Vagina (tissue), 2 donors: ENCODE results near the gene GGTA1. TPM values are rescaled to one million over a fixed set of nuclear protein-coding genes. Genes with fewer than 3 reads are reported as not detected.
"Not testable (repeated sequence)": the region's sequence is repeated elsewhere in the genome, so short reads cannot be mapped to it uniquely, and the experiment has no call there.

Experiments
- DNase-seq, 2 donors: peaks; one replicate each; pipeline ENCODE4 v3.0.0-alpha.2; 2017; ENCODE audit errors: extremely low spot score in 2 of 2
- H3K27ac ChIP-seq: fragments of 200-600 bp; sonication (generic); one replicate; pipeline ENCODE4 v1.5.1; 2019
- H3K27me3 ChIP-seq: fragments of 200-600 bp; sonication (generic); one replicate; pipeline ENCODE4 v1.5.1; 2019
- H3K36me3 ChIP-seq, 2 donors: fragments of 200-600 bp; sonication (generic); one replicate each; pipeline ENCODE4 v1.5.1; 2017 to 2019
- H3K4me1 ChIP-seq: fragments of 200-600 bp; sonication (generic); one replicate; pipeline ENCODE4 v1.5.1; 2019
- H3K4me3 ChIP-seq, 2 donors: fragments of 200-600 bp; sonication (generic); 1 replicate in 1 of 2; 2 replicates in 1 of 2; pipeline ENCODE4 v1.5.1; 2016 to 2019
- H3K9me3 ChIP-seq: fragments of 200-600 bp; sonication (generic); one replicate; pipeline ENCODE4 v1.5.1; 2019
- POLR2A ChIP-seq, 2 donors: fragments of 450-650 bp; IDR thresholded peaks; one replicate each; pipeline ENCODE4 v1.6.1; 2017; ENCODE audit warnings: antibody characterized with exemption in 2 of 2, mild to moderate bottlenecking in 2 of 2, moderate library complexity in 2 of 2
- POLR2AphosphoS5 ChIP-seq, 2 donors: sonication (generic); formaldehyde crosslinking; IDR thresholded peaks; one replicate each; pipeline ENCODE4 v1.9.0; 2017; ENCODE audit warnings: antibody characterized with exemption in 2 of 2, mild to moderate bottlenecking in 2 of 2, low read depth in 1 of 2; ENCODE audit not compliant: insufficient read depth in 1 of 2
- intact Hi-C: fragments of 100-400 bp; cut with DNase I; formaldehyde crosslinking; loops from one replicate; pipeline ENCODE4 v1.15.1; 2023
- total RNA-seq: library from RNA; depleted of rRNA; stranded (reverse); fragments of >200 nt; gene quantifications from one replicate; pipeline ENCODE4 v1.2.3, GENCODE V29; 2016
- TF ChIP-seq, protein P1 (sequence below), 3 experiments: fragments of 450-650 bp in 2 of 3; fragments of 200-600 bp in 1 of 3; sonication (generic) in 1 of 3; IDR thresholded peaks; one replicate each; pipeline ENCODE4 v1.5.1; 2017 to 2019; ENCODE audit warnings: antibody characterized with exemption in 3 of 3, mild to moderate bottlenecking in 2 of 3, moderate library complexity in 2 of 3

Gene GGTA1
- total RNA-seq, 1 donor from 2014 or later, result 18.4 TPM

DNA sequence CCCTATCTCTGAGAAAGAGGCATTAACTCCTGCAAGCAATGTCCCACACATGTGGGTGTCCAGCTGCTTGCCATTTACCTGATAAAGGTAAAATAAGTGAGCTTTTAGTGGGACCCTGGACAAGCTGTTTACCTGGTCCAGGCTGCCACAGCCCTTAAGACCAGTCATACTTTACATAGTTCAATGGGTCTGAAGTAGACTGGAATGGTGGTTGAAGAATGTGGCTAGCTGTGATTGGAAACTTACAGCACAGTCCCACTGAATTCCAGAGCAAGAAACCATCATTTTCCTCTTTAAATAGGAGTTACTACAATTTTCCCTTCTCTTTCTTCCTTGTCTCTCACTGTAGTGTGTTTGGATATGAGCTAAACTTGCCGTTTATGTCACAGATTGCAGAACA lies 60.6 kb downstream of the GGTA1 start:
- Histone ChIP-seq H3K27ac (no peak overlapping the region), H3K4me1 (no peaks in the 10 kb centered on the region), H3K9me3 (no peaks in the 10 kb centered on the region), H3K4me3 (no peak overlapping the region), H3K27me3 (no peaks in the 10 kb centered on the region), H3K36me3 (no peaks in the 10 kb centered on the region)
- DNase-seq, result no peak
- intact Hi-C loops, result no loop called here
- TF ChIP-seq POLR2AphosphoS5 (IDR thresholded peaks at IDR 0.05; ENCODE audit: insufficient read depth in 1 of 2, low read depth in 1 of 2) (no peak), POLR2A (IDR thresholded peaks at IDR 0.05) (no peak)
- TF ChIP-seq, protein P1, sequence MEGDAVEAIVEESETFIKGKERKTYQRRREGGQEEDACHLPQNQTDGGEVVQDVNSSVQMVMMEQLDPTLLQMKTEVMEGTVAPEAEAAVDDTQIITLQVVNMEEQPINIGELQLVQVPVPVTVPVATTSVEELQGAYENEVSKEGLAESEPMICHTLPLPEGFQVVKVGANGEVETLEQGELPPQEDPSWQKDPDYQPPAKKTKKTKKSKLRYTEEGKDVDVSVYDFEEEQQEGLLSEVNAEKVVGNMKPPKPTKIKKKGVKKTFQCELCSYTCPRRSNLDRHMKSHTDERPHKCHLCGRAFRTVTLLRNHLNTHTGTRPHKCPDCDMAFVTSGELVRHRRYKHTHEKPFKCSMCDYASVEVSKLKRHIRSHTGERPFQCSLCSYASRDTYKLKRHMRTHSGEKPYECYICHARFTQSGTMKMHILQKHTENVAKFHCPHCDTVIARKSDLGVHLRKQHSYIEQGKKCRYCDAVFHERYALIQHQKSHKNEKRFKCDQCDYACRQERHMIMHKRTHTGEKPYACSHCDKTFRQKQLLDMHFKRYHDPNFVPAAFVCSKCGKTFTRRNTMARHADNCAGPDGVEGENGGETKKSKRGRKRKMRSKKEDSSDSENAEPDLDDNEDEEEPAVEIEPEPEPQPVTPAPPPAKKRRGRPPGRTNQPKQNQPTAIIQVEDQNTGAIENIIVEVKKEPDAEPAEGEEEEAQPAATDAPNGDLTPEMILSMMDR (IDR thresholded peaks at IDR 0.05), result no peak

DNA sequence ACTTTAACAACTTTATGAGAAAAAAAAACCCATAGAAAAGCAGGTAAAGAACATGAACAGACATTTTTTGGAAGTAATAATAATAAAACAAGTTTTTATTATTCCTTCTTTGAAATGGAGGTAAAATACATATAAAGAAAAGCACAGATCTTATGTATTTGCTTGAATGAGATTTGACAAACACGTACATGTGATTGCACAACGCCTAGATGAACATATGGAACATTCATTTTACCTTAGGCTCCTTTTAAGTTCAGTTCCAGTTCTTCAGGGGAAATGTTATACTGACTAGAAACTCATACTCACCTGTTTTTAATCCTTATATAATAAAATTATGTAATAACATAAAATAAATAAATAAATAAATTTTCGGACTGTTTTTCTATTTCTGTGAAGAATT lies 61.8 kb downstream of the GGTA1 start:
- no peak for DNase-seq
- Histone ChIP-seq H3K4me3 (no peak overlapping the region), H3K36me3 (no peaks in the 10 kb centered on the region), H3K27ac (no peak overlapping the region), H3K4me1 (no peaks in the 10 kb centered on the region), H3K9me3 (no peaks in the 10 kb centered on the region), H3K27me3 (no peaks in the 10 kb centered on the region)
- TF ChIP-seq, protein P1 (IDR thresholded peaks at IDR 0.05), result no peak
- TF ChIP-seq POLR2A (IDR thresholded peaks at IDR 0.05), result no peak
- TF ChIP-seq POLR2AphosphoS5 (IDR thresholded peaks at IDR 0.05; ENCODE audit: insufficient read depth in 1 of 2, low read depth in 1 of 2), result no peak
- intact Hi-C loops, result no loop called here

DNA sequence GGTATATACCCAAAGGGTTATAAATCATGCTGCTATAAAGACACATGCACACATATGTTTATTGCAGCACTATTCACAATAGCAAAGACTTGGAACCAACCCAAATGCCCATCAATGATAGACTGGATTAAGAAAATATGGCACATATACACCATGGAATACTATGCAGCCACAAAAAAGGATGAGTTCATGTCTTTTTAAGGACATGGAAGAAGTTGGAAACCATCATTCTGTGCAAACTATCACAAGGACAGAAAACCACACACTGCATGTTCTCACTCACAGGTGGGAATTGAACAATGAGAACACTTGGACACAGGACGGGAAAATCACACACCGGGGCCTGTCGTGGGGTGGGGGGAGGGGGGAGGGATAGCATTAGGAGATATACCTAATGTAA lies 62.6 kb downstream of the GGTA1 start:
- H3K36me3 ChIP-seq, H3K27ac ChIP-seq, H3K4me3 ChIP-seq, H3K27me3 ChIP-seq, intact Hi-C loops, H3K4me1 ChIP-seq, DNase-seq, H3K9me3 ChIP-seq: not testable (repeated sequence)

DNA sequence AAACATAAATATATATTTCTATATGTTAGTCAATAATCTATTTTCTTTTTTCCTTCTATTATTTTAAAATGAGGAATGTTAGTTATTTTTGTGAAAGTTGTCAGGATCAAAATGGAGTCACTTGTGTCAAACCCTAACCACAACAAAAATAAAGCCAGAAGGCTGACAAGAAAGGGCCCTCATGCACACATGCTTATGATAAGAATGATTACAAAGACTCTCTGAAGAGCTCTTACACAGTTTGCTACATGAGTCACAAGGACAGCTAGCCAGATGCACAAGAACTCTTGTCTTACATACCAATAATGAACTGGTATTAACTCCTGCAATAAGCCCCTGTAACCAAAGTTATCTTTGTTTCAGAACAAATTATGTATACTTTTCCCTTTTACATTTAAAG lies 64.7 kb downstream of the GGTA1 start:
- no peaks in the 10 kb centered on the region for H3K36me3 ChIP-seq
- no peak overlapping the region for H3K27ac ChIP-seq
- no peak for DNase-seq
- H3K4me1 ChIP-seq, result no peaks in the 10 kb centered on the region
- no peak overlapping the region for H3K4me3 ChIP-seq
- intact Hi-C loops, result no loop called here
- no peaks in the 10 kb centered on the region for H3K9me3 ChIP-seq
- H3K27me3 ChIP-seq, result no peaks in the 10 kb centered on the region
- TF ChIP-seq POLR2A (IDR thresholded peaks at IDR 0.05), result no peak
- TF ChIP-seq, protein P1 (IDR thresholded peaks at IDR 0.05), result no peak
- no peak for TF ChIP-seq POLR2AphosphoS5 (IDR thresholded peaks at IDR 0.05; ENCODE audit: insufficient read depth in 1 of 2, low read depth in 1 of 2)

DNA sequence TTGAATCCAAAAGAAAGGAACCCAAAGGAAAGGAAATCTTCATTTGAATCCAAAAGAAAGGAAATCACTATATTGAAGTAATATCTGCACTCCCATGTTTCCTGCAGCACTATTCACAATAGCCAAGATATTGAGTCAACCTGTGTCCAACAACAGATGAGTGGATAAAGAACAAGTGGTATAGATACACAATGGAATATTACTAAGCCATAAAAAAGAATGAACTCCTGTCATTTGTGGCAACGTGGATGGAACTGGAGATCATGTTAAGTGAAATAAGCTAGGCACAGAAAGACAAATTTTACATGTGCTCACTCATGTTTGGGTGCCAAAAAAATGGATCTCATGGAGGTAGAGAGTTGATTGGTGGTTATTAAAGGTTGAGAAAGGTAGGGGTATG lies 71.7 kb downstream of the GGTA1 start:
- H3K4me3 ChIP-seq, result no peak overlapping the region
- no peaks in the 10 kb centered on the region for H3K4me1 ChIP-seq
- no peak overlapping the region for H3K27ac ChIP-seq
- H3K36me3 ChIP-seq, result no peaks in the 10 kb centered on the region
- DNase-seq, result no peak
- TF ChIP-seq POLR2A (IDR thresholded peaks at IDR 0.05) (no peak), POLR2AphosphoS5 (IDR thresholded peaks at IDR 0.05; ENCODE audit: insufficient read depth in 1 of 2, low read depth in 1 of 2) (no peak)
- no peaks in the 10 kb centered on the region for H3K9me3 ChIP-seq
- intact Hi-C loops, result no loop called here
- H3K27me3 ChIP-seq, result no peaks in the 10 kb centered on the region

DNA sequence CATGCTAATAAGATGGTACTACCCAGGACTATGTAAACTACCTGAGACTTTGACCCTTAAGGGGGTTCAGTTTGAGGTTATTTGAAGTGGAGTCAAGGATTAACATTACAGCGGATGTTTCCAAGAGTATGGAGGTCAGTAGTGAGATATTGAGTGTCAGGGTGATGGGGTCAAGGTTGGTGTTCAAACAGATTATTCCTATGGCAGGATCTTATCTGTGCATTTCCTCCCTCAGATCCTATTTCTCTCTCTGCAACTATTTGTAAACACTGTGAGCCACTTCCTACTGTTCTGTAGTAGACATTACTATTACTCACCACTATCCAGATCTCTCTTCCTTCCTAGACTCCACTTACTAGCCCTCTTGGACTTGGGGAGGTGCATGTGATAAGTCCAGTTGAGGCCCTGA lies 75.6 kb downstream of the GGTA1 start:
- no peak for TF ChIP-seq POLR2AphosphoS5 (IDR thresholded peaks at IDR 0.05; ENCODE audit: insufficient read depth in 1 of 2, low read depth in 1 of 2)
- TF ChIP-seq, protein P1 (IDR thresholded peaks at IDR 0.05), result no peak
- no peak overlapping the region for H3K27ac ChIP-seq
- intact Hi-C loops, result no loop called here

More for the DNA sequence above, 75.6 kb downstream of the GGTA1 start:
- DNase-seq, result no peak
- Histone ChIP-seq H3K4me1 (no peaks in the 10 kb centered on the region), H3K9me3 (no peaks in the 10 kb centered on the region), H3K27me3 (no peaks in the 10 kb centered on the region), H3K4me3 (no peak overlapping the region), H3K36me3 (no peaks in the 10 kb centered on the region)
